Fibroblast of pulmonary artery (primary cell): ENCODE results near the gene ATP5F1D.

Experiments used
- DNase-seq: peaks from one replicate; pipeline ENCODE4 v3.0.0-alpha.2; 2010; ENCODE audit warnings: low read depth
- H3K4me3 ChIP-seq: replicated peaks from 2 replicates; pipeline ENCODE4 v1.5.1; 2011; ENCODE audit warnings: low read depth, mild to moderate bottlenecking, control low read depth, low read length, moderate library complexity
- TF ChIP-seq, protein P1 (sequence below): IDR thresholded peaks from 2 replicates; pipeline ENCODE4 v1.5.1; 2011; ENCODE audit warnings: mild to moderate bottlenecking, control low read depth, low read length, inconsistent platforms; ENCODE audit errors: missing control alignments

ATP5F1D gene

DNA sequence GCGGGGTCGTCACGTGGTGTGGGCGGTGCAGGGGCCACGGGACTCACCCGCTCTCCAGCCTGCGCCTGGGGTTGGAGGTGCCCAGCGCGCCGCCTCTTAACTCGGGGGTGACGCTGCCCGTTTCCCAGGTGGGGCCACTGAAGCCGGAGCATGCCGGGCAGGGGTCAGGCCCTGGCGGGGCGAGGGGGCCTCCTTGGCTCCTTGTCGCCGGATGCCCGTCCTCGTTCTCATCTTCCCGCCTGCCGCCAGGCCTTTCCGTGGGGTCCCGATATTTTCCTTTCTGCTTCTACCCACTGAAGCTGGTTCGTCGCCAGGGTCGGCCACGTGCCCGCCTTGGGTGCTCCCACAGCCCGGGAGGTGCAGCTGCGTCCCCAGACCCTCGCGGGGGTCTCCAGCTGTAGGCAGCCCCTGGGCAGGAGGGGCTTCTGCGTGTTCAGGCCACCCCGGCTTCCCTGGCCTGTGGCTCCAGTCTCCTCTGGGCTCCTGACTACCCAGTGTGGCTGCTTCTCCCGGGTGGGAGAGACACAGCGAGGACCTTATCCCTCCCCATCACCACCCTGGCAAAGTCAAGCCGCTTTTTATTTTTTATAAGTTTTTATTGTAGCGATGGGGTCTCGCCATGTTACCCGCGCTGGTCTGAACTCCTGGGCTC is 34.6 kb downstream of the ATP5F1D start:
- DNase-seq: no peak
- TF ChIP-seq, protein P1, sequence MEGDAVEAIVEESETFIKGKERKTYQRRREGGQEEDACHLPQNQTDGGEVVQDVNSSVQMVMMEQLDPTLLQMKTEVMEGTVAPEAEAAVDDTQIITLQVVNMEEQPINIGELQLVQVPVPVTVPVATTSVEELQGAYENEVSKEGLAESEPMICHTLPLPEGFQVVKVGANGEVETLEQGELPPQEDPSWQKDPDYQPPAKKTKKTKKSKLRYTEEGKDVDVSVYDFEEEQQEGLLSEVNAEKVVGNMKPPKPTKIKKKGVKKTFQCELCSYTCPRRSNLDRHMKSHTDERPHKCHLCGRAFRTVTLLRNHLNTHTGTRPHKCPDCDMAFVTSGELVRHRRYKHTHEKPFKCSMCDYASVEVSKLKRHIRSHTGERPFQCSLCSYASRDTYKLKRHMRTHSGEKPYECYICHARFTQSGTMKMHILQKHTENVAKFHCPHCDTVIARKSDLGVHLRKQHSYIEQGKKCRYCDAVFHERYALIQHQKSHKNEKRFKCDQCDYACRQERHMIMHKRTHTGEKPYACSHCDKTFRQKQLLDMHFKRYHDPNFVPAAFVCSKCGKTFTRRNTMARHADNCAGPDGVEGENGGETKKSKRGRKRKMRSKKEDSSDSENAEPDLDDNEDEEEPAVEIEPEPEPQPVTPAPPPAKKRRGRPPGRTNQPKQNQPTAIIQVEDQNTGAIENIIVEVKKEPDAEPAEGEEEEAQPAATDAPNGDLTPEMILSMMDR: no peak
- H3K4me3 ChIP-seq: peak overlapping the region; percentile 68

DNA sequence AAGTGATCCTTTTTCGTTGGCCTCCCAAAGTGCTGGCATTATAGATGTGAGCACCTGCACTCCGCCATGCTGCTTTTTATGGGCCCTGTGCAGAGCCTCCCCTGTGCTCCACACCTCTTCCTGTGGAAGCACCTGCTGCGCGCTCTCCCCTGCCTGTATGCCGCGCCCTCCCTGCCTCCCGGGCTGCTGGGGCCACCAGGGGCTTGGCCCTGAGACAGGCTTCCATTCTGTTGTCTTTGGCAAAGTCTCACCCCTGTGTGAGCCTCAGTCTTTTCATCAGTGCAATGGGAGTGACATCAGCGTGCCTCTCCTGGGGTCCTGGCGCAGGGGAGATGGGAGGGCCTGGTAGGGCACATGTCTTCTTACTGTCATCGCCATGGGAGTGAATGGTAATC is 35.1 kb downstream of the ATP5F1D start:
- TF ChIP-seq, protein P1: no peak
- no peak for DNase-seq
- peak overlapping the region; percentile 68 for H3K4me3 ChIP-seq

DNA sequence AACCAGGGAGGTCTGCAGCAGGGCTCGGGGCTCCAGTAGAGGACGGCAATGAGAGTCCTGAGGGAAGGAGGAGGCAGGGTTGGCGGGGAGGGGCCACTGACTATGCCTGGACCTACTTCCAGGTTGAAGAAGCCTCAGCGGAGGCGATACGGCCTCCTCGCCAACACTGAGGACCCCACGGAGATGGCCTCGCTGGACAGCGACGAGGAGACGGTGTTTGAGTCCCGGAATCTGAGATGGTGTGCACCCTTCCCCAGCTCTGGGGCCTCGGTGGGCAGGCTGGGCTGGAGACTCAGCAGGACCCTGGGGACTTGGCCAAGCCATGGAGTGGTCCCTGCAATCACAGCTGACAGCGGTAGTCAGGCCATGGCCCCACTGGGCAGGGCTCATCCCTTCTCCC is 35.5 kb downstream of the ATP5F1D start:
- DNase-seq: no peak
- TF ChIP-seq, protein P1: no peak
- H3K4me3 ChIP-seq: no peak overlapping the region

DNA sequence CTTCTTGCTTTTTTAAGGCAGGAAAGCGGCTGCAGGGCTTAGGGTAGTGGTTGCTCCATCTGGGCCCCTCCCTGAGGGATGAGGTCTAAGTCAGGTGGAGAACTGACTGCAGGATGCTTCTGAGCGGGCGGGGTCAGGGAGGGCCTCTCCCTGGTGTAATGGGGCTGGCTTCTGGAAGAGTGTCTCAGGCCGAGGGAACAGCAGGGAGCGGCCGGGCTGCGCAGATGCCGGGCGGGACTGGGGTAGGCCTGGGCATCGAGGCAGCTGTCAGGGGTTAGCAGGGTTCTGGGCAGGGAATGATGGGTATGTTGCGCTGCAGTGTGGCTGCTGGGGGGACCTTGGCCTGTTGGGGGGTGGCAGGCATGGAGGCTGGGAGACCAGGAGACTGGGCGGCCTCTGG is 36.5 kb downstream of the ATP5F1D start:
- no peak overlapping the region for H3K4me3 ChIP-seq
- TF ChIP-seq, protein P1: no peak
- no peak for DNase-seq

DNA sequence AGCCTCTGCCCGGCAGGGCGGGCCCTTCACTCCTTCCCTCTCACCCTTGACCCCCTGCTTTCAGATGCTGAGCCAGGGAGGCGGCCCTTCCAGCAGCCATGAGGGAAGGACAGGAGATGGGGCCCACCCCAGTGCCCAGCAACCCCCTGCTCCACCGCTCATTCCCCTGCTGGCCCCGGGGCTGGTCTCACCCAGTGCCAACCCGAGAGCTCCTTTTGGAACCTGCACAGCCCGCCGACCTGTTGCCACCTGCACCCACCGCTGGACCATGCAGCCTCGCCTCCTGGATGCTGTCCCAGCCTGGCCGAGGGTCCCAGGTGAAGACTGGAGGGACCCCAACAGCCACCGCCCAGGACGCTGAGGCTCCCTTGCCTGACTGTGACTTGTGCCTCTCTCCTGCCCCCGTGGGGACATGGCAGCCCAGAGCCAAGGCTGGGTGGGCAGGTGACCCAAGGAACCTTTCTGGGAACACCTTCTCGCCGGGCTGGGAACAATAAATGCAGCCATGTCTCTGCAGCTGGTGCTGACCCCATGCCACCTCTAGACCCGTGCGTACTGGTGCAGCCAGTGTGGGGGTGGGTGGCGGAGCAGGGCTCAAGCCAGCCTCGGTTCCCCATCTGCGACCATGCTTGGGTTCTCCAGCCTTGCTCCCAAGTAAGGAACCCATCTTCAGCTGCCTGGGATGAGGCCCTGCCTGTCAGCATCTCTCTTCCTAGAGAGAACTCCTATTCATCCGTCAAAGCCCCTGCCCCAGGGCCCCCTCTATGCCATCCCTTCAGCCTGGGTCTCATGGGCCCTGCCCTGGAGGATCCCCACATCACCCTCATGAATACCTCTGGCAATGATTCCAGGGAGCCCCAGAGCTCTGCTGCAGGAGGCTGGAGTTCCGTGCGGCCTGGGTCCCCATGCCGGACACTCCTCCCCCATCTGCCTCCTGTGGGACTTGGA is 37.4 kb downstream of the ATP5F1D start:
- DNase-seq: no peak
- TF ChIP-seq, protein P1: no peak
- no peak overlapping the region for H3K4me3 ChIP-seq

DNA sequence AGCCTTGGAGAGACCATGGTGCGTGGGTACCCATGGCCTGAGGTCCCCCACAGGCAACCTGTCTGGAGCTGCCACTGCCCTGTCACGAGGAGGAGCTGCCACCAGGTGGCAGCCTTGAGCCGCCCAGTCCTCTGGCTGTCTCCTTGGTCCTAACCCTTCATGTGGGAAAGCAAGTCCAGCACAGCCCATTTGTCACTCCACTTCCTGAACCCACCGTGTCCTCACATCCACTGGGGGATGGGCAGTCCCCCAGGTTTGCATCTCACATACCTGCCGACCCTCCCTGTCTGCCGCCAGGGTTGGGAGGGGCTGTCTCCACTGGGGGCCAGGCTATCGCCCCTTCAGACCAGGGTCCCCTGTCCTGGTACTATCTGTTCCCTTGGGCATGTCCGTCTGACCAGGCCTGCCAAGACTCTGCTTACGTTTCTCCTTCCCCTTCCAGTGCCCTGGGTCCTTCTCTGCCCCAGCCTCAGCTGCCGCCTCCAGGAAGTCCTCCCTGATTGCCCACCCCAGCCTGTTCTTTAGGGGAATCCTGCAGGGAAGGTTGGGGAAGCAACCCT is 38.3 kb downstream of the ATP5F1D start:
- no peak overlapping the region for H3K4me3 ChIP-seq
- TF ChIP-seq, protein P1: peak; percentile 96

More for the DNA sequence above, 38.3 kb downstream of the ATP5F1D start:
- DNase-seq: peak; percentile 87
